NB4 (cell line): ENCODE measurements around the gene PRSS16.

Experiments used
- MYC ChIP-seq: IDR thresholded peaks from 2 replicates; pipeline ENCODE4 v1.6.1; 2011; ENCODE audit warnings: low read depth, low read length
- POLR2A ChIP-seq: IDR thresholded peaks from 2 replicates; pipeline ENCODE4 v1.6.1; 2011; ENCODE audit warnings: mild to moderate bottlenecking; ENCODE audit not compliant: insufficient read length; ENCODE audit errors: extremely low read depth
- TF ChIP-seq, protein P1 (sequence below): IDR thresholded peaks from one replicate; pipeline ENCODE4 v1.5.1; 2012; ENCODE audit warnings: low read depth, low read length
- TF ChIP-seq, protein P2 (sequence below): IDR thresholded peaks from 2 replicates; pipeline ENCODE4 v1.6.1; 2011; ENCODE audit warnings: low read depth, low read length

DNA sequence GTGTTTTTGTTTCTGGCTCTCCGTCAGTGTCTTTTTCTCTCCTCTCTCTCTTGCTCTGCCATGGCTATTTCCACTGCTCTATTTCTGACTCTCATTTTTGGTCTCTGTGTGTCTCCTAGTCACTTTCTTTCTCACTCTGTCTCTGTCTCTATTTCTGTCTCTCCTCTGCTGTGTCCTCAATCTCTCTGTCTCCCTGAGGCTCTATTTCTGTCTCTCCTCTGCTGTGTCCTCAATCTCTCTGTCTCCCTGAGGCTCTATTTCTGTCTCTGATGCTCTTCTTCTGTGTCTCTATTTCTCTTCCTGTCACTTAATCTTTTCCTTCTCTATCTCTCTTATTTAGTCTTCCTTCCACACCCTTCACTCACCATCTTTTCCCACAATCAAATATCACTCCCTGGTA, 8.4 kb downstream of the PRSS16 start:
- TF ChIP-seq, protein P1, sequence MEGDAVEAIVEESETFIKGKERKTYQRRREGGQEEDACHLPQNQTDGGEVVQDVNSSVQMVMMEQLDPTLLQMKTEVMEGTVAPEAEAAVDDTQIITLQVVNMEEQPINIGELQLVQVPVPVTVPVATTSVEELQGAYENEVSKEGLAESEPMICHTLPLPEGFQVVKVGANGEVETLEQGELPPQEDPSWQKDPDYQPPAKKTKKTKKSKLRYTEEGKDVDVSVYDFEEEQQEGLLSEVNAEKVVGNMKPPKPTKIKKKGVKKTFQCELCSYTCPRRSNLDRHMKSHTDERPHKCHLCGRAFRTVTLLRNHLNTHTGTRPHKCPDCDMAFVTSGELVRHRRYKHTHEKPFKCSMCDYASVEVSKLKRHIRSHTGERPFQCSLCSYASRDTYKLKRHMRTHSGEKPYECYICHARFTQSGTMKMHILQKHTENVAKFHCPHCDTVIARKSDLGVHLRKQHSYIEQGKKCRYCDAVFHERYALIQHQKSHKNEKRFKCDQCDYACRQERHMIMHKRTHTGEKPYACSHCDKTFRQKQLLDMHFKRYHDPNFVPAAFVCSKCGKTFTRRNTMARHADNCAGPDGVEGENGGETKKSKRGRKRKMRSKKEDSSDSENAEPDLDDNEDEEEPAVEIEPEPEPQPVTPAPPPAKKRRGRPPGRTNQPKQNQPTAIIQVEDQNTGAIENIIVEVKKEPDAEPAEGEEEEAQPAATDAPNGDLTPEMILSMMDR = no peak
- TF ChIP-seq POLR2A = no peak
- TF ChIP-seq, protein P2, sequence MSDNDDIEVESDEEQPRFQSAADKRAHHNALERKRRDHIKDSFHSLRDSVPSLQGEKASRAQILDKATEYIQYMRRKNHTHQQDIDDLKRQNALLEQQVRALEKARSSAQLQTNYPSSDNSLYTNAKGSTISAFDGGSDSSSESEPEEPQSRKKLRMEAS = no peak
- TF ChIP-seq MYC = no peak
